GM19324 (cell line): ENCODE measurements around the gene HSD3B2.

ENCODE experiments used
- ATAC-seq: cut with Tn5 transposase; IDR thresholded peaks from one replicate; pipeline ENCODE4 v1.9.1; 2021; ENCODE audit warnings: mild to moderate bottlenecking, moderate library complexity; ENCODE audit not compliant: unreplicated experiment, low FRiP score

Gene HSD3B2

GRCh38 chr1:119394085-119394484 is 20.9 kb upstream of the HSD3B2 start:
- no peak for ATAC-seq

DNA sequence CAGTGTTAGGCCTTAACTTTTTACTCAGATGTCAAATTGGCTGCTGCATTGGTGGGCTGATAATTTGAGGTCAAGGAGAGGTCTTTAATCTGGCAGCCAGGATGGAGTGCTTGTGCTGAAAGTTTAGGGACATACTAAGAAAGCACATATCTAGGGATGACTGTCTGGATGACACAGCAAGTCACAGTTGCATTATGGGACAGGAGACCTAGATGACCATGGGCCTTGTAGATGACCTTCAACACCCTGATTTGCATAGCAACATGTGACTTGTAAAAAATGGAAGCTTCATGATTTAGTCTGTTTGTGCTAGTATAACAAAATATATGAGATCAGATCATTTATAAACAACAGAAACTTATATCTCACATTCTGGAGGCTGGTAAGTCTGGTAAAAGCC is 18.0 kb upstream of the HSD3B2 start:
- no peak for ATAC-seq

- ATAC-seq, result no peak
These were observed 17.0 kb upstream of the HSD3B2 start for GRCh38 chr1:119397986-119398385.

DNA sequence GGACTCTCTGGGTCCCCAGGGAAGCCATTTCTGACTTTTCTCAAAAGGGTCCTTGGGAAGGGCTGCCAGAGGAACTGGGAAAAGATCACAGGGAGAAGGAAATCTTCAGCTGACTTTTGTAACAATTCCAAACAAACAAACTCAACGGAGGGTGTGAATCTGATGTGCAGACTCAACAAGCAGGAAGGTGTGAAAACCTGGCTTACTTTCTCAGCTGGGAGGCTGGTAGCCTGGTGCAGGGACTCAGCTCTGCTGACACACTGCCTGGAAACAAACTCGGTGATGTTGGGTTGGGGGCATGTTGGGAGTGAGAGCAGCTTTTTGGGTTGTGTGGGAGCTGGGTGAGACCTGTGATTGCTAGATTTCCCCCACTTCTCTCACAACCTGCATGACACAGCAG is 10.2 kb upstream of the HSD3B2 start:
- no peak for ATAC-seq

- no peak for ATAC-seq
These were observed 5.2 kb upstream of the HSD3B2 start for GRCh38 chr1:119409731-119410130.

DNA sequence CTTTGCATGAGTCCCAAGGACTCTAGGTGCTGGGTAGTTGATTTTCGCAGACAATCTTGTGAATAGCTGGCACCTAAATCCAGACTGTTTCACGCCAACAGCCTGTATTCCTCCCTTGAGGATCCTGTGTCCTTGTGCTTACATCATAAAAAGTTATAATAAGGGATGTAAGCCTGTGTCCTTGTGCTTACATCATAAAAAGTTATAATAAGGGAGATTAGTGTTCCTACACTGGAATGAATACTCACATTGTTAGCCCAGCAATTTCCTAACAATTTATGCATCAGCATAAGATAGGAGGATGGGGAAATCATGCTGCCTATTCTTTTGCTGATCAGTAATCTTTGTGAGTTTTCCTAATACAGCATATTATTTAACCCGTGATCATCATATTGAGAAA is 4.0 kb upstream of the HSD3B2 start:
- ATAC-seq, result no peak

DNA sequence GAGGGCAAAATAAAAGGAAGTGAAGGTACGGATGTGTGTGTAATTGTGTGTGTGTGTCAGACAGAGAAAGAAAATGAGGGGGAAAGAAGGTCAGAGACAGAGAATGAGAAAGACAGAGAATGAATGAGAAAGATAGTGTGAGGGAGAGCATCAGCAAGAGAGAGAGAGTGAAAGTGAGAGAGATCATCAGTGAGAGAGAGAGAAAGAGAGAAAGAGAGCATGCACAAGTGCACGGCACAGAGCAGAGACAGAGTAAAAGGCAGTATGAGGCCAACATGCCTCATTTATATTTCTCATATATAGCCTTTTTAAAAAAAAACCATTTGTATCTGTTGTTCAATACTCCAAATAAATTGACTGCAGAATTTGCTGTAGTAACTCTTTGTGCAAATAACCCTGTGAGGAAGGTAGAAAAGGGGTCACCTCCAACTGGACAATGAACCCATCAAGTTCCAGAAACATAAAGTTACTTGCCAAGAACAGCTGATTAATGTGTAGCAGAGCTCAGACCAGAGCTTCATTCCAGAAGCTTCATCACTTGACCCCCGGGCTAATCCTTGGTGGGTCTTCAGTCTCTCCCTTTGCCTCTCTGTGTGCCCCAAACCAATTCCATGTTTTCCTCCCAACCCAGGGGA is 1.2 kb downstream of the HSD3B2 start:
- ATAC-seq, result no peak

DNA sequence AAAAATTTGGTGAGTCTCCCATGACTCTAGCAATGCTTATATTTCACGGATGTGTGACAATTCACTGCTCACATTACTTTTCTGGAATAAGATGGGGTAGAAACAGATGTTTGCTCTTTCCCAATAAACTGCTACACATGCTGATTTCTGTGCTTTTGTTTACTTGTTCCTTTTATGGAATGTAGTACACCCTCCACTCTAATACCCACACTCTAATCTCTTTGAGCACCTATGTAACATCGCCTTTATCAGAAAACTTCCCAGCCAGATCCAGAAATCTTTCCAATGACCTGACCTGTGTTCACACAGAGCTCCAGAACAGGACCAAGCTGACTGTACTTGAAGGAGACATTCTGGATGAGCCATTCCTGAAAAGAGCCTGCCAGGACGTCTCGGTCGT is 4.2 kb downstream of the HSD3B2 start:
- ATAC-seq, result no peak

GRCh38 chr1:119420638-119421037 is 5.7 kb downstream of the HSD3B2 start:
- ATAC-seq, result no peak

- ATAC-seq, result no peak
These were observed 7.7 kb downstream of the HSD3B2 start for GRCh38 chr1:119422631-119423030.

DNA sequence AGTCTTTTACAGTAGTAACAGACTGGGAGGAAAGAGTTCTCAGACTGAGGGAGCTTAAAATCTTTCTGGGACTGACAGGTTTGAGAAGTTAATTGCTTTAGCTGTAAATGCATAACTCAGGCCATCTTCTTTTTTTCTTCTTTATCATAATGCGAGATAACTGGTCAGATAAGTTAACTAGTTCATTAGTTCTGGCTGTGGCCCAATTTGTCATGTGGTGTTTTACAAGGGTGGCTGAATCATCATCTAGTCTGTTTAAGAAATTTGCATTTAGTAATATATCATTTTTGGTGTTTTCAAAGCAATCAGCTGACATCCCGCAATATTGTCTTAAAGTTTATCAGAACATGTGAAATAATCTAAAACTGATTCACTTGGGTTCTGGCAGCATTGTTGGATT is 14.0 kb downstream of the HSD3B2 start:
- ATAC-seq, result no peak

- ATAC-seq, result no peak
These were observed 14.7 kb downstream of the HSD3B2 start for GRCh38 chr1:119429687-119430086.

- ATAC-seq, result no peak
These were observed 15.5 kb downstream of the HSD3B2 start for GRCh38 chr1:119430486-119430885.

GRCh38 chr1:119431836-119432235 is 16.9 kb downstream of the HSD3B2 start:
- no peak for ATAC-seq

DNA sequence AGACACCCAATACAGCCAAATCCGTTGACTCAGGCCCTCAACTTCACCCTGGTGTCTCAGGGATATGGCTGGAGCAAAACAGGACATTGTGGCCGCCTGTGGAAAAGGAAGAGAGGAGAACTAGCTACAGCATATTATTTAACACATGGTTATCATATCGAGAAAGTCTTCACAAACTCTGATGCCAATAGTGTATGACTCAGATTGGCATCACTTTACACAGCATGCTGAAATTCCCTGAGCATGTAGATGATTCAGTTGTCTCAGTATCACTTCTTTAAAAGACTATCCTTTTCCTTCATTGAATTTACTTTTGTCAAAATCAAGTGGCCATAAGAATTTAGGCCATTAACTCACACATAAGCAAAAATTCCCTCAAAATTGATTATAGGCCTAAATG is 20.1 kb downstream of the HSD3B2 start:
- no peak for ATAC-seq

DNA sequence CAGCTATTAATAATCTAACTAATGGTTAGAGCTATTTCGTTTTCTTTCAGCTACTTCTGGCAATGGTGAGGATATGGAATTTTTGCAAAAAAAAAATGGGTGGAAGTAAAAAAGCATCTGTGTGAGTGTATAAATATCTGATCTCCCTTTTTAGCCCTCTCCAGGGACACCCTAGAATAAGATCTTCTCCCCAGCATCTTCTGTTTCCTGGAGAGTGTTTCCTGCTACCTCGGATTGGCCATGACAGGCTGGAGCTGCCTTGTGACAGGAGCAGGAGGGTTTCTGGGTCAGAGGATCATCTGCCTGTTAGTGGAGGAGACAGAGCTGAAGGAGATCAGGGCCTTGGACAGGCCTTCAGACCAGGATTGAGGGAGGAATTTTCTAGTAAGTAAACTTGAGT is 23.8 kb downstream of the HSD3B2 start:
- no peak for ATAC-seq

GRCh38 chr1:119440721-119441307 is 25.9 kb downstream of the HSD3B2 start:
- ATAC-seq, result no peak

GRCh38 chr1:119442756-119443155 is 27.8 kb downstream of the HSD3B2 start:
- no peak for ATAC-seq

- no peak for ATAC-seq
These were observed 31.4 kb downstream of the HSD3B2 start for GRCh38 chr1:119446321-119446720.

DNA sequence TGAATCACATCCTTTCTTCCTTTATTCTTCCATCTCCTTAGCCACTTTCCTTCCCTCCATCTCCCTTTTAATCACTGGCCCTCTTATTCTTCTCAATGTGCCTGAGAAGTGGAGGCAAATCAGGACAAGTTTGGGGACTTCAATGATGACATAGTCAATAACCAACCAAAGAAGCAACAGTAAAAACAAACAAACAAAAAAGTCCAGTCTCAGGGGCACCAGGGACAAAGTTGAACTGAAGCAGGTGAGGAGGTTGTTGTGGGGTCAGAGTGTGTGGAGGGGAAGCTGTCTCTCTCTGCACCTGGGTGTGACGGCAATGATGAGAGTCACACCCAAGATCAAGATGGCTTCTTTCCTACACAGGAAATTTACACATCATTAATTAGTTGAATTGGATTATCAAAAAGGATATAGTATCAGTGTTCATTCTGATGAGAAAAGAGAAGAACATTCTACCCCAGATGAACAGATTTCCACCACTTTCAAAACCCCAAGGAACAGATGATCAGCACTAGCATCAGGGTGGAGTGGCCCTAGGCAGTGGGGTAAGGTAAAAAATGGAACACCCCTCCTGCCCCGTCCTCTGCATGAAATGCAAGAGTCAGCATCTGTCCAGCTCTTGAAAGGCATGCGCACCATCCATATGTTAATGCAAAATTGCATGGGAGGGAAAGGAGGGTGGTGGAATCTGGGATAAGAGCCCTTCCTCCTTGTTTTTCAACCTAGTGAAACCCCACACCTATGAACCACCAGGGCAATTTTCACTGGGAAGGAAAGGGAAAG is 32.6 kb downstream of the HSD3B2 start:
- ATAC-seq, result no peak

DNA sequence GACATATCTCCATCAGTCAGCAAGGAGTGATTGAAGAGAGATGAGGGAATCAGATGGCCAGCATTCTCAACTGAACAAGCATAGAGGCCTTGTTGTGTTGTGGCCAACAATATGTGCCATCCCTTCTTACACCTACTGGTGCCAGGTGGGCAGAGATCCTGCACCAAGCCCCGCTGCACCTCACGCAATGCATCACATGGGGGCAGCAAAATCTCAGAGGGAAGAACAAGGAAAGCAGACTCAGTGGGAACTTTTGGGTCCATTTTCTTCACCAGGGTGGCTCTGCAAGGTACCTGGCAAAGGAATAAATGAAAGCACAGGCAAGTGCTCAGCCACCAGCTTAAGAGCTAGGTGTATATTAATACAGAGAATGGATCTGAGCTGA is 33.2 kb downstream of the HSD3B2 start:
- no peak for ATAC-seq

GRCh38 chr1:119449971-119450370 is 35.0 kb downstream of the HSD3B2 start:
- ATAC-seq, result no peak
